SIG-M5 treated with dmso at 0.1 percent for 504 hours (cell line): Measurements from ENCODE around the gene RFC4.

ENCODE experiments used
- DNase-seq: peaks from one replicate; lab custom pipeline; 2025; ENCODE audit not compliant: unreplicated experiment; lab: John Stamatoyannopoulos, UW

RFC4 gene

GRCh38 chr3:186751480-186751879, 54.8 kb downstream of the RFC4 start:
- no peak for DNase-seq

GRCh38 chr3:186750316-186750715, 56.0 kb downstream of the RFC4 start:
- no peak for DNase-seq

GRCh38 chr3:186746008-186746407, 60.3 kb downstream of the RFC4 start:
- DNase-seq: peak; percentile 94

DNA sequence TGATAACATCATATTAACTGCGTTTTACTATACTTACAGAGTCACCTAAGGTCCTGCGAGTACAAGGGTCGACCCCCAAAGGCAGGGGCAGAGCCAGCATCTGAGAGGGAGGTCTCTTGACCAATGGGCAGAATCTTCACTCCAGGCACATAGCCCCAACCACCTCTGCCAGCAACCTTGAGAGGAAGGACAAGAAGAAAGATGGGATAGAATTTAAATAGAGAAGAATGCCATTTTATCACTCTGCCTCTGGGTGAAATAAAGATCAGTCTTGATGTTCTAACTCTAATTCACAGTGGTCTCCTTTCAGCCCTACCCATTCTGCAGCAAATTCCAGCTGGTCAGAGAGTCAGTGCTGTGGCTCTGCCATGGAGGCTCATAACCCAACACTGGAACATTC, 62.6 kb downstream of the RFC4 start:
- DNase-seq: no peak

- DNase-seq: no peak
Observed at GRCh38 chr3:186742618-186743380, 63.5 kb downstream of the RFC4 start.
